Superior temporal gyrus (tissue), 1 donor: ENCODE data around the gene LRP2BP.
"Not testable (repeated sequence)": the region's sequence is repeated elsewhere in the genome, so short reads cannot be mapped to it uniquely, and the experiment has no call there.

Experiments
- DNase-seq: peaks from one replicate; pipeline ENCODE4 v3.0.0-alpha.2; 2016; ENCODE audit errors: extremely low spot score

Gene LRP2BP

DNA sequence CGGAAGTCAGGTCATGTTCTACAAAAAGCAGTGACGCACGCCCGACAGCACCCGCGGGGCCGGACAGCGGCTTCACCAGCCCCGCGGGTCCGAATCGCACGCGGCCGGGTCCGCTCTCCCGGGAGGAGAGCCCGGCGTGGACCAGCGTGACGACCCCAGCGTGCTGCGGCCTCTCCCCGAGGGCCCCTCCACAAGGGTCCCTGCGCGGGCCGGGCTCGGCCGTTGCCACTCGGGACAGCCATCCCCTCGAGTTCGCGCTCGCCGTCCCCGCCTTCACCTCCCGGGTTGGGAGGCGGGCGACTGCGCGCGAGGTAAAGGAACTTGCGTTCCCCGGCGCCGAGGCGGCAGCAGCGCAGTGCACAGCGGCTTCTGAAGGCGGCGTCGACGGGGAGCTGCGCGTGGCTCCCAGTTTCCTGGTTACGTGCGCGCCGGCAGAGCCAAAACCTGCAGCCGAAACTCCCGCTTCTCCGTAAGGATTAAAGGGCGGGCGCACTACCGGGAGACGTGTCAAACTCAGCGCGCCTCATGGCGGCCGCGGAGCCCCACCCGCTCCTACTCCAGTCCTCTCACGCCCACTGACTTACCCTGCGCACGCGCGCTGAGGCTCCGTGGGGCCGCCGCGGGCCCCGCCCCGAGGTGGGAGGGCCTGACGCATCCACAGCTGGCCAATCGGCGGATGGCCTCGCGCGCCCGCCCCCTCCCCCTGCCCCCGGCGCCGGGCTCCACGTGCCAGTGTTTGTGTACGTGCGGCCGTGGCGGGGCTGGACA is 416 bp upstream of the LRP2BP start:
- DNase-seq, result peak; percentile 98

- peak; percentile 79 for DNase-seq
These were observed 1.0 kb downstream of the LRP2BP start for GRCh38 chr4:185394568-185395237.

- no peak for DNase-seq
These were observed 3.6 kb downstream of the LRP2BP start for GRCh38 chr4:185392156-185392555.

DNA sequence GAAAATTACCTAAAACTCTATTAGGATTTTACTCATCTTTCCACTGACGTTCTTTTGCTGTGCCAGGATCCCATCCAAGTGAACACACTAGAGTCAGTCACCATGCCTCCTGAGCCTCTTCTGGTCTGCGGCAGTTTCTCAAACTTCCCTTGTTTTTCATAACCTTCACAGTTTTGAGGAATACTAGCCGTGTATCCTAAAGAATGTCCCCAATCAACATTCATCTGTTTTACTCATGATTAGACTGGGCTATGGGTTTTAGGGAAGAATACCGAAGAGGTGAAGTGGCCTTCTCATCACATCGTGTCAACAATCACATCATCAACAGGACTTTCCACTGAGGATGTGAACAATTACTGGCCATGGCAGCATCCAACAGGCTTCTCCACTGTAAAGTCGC is 4.8 kb downstream of the LRP2BP start:
- no peak for DNase-seq

GRCh38 chr4:185387957-185388356 is 7.8 kb downstream of the LRP2BP start:
- no peak for DNase-seq

- no peak for DNase-seq
These were observed 10.8 kb downstream of the LRP2BP start for GRCh38 chr4:185384930-185385331.

DNA sequence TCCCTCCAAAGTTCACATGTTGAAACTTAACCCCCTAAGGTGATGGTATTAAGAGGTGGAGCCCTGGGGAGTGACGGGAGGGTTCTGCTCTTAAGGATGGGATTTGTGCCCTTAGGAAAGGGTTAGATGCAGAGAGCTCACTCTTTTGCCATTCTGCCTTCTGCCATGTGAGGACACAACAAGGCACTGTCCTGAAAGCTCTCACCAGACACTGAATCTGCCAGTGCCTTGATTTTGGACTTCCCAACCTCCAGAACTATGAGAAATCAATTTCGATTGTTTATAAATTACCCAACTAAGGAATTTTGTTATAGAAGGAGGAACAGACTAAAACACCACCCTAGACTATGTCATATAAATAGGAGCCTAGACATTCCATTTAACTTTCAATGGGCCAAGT is 11.7 kb downstream of the LRP2BP start:
- no peak for DNase-seq

DNA sequence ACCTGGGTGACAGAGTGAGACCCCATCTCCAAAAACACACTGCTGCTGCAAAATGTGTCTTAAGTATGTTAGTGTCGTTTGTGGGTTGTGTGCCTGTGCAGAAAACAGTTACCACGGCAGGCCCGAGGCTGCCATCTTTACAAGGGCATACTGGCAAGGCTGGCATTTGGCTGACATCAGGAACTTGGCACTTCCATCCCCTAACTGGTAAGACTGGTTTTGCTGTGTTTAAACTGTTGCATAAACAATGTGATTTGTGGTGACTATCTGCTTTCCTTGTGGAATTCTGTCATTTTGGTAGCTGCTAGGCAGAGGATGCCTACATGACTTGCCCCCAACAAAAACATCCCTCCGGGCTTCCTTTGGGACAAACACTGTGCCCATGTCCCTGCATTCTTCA is 12.3 kb downstream of the LRP2BP start:
- no peak for DNase-seq

DNA sequence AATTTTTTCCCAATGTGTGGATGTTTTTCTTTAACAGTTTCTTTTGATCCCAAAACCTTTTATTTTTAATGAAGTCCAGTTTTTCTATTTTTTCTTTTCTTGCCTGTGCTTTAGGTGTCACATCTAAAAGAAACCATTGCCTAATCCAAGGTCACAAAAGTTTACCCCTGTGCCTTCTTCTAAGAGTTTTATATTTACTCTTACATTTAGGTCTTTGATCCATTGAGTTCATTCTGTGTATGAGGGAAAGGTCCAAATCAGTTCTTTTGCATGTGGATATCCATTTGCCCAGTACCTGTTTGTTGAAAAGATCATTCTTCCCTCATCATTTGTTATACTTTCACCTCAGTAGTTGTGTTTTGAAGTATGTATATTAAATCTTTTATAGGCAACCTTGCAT is 13.0 kb downstream of the LRP2BP start:
- no peak for DNase-seq

GRCh38 chr4:185381288-185382196 is 14.2 kb downstream of the LRP2BP start:
- no peak for DNase-seq

GRCh38 chr4:185380320-185380719 is 15.4 kb downstream of the LRP2BP start:
- DNase-seq, result no peak

DNA sequence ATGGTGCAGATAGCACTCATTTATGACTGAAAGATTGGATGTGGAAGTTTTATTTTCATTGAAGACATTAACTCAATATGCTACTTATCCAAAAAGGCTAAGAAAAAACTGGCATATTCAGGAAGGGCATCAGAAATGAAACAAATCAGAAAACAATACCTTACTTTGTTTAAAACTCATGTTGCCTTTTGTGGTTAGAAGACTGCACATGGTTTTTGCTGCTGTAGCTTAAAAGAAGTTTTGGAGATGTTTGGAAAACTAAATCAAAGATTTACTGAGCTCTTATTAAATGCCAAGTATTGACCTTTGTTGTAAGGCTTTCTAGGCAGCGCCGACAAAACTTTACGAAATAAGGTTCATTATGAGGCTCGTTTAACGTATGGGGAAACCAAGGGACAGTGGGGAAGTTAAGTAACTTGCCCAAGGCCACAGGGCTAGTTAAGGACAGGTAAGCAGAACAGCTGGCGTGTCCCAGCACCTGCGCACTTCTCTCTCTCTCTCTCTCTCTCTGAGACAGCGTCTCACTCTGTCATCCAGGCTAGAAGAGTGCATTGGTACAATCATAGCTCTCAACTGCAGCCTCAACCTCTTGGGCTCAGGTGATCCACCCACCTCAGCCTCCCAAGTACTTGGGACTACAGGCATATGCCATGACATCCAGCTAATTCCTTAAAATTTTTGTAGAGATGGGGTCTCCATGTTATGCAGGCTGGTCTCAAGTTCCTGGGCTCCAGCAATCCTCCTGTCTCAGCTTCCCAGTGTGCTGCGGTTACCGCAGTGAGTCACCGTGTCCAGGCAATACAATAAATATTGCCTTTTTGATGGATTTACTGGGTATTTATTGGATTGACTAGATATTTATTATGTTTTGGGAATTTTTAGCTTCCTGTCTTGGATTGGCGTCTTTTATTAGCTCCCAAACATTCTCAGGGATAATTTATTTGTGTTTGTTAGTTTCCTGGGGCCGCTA is 16.1 kb downstream of the LRP2BP start:
- DNase-seq, result no peak

- no peak for DNase-seq
These were observed 17.5 kb downstream of the LRP2BP start for GRCh38 chr4:185378264-185378663.

- no peak for DNase-seq
These were observed 21.2 kb downstream of the LRP2BP start for GRCh38 chr4:185374573-185374972.

DNA sequence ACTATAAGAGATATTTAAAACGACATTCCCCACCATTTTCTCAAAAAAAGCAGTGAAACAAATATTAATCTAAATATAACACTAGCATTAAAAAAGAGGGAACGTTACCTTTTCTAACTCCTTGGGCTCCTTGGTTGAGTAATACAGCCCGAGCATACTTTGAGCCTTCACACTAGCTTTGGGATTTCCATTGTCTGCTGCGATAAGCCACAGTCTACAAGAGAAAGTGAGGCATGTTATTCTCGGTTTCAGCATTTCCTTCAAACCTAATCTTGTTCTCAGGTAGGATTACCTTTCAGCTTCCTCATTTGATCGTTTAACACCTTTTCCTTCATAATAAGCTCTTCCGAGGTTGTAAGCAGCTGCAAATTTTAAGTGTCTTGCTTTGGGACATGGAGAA is 21.7 kb downstream of the LRP2BP start:
- DNase-seq, result no peak

- no peak for DNase-seq
These were observed 24.0 kb downstream of the LRP2BP start for GRCh38 chr4:185371702-185372101.

- no peak for DNase-seq
These were observed 25.3 kb downstream of the LRP2BP start for GRCh38 chr4:185370268-185370949.

GRCh38 chr4:185369731-185370130 is 26.0 kb downstream of the LRP2BP start:
- no peak for DNase-seq

GRCh38 chr4:185364886-185365285 is 30.8 kb downstream of the LRP2BP start:
- no peak for DNase-seq

- DNase-seq, result no peak
These were observed 32.5 kb downstream of the LRP2BP start for GRCh38 chr4:185363251-185363650.

GRCh38 chr4:185362570-185362969 is 33.2 kb downstream of the LRP2BP start:
- DNase-seq, result not testable (repeated sequence)
